GM19455 (cell line): ENCODE data around the gene MBLAC2.

ENCODE experiments used
- ATAC-seq: cut with Tn5 transposase; IDR thresholded peaks from one replicate; pipeline ENCODE4 v1.9.1; 2021; ENCODE audit not compliant: unreplicated experiment

The MBLAC2 gene

DNA sequence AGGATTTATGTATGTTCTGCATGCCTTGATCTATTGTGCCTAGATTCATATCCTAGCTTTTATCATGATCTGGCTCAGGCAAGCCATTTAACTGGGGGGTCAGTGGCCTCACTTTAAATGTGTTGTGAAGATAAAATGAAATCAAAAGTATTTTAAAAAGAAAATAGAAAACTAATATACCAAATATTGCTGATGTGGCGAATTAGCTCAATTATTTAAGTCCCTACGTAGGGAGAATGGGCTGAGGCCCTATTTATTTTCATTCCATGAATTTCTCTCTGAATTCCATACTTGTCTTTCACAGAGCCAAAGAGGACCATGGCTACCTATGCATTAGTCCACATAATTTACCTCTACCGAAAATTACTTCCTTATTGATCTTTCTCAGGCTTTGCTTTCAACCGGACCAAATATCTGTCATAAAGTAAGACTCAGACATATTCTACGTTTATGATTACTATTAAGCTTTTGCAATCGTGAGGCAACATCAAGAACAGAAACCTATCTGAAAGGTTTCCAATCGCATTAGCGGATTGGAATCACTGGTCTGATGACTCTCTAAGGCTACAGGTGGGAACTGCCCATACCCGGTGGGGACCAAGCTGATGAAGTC, 1.7 kb downstream of the MBLAC2 start:
- ATAC-seq = peak; percentile 6

DNA sequence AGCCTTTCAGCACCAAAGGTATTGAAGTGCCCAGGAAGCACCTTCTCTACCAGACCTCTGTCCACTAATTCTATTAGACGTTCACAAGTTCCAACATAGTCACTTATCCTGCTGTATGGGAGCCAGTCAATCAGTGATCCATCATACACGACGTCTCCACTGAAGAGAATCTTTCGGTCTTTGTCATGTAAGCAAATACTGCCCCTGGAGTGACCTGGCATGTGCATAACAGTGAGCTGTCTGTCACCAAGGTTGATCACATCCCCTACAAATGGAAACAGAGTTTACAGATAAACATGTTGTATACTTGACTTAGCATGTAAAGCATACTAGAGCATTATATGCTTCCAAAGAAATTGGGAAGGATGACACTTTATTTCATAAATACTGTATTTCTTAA, 13.3 kb downstream of the MBLAC2 start:
- ATAC-seq = no peak

DNA sequence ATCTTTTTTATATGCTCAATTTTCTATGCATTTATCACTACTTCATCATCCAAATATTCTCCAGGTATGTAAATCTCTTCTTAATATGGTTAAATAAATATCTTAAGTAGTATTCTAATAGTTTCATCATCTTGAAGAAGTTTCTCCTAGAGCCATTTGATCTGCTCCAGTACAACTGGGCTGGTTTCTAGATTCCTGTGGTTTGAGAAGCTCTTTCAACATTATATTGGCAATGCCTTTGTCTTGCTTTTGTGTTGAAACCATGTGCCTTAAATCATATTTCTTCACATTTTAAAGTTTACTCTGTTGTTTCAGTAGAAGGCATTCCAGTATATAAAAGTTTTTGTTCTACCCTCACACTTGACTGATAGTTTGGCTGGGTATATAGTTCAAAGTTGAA, 27.6 kb downstream of the MBLAC2 start:
- ATAC-seq = no peak

DNA sequence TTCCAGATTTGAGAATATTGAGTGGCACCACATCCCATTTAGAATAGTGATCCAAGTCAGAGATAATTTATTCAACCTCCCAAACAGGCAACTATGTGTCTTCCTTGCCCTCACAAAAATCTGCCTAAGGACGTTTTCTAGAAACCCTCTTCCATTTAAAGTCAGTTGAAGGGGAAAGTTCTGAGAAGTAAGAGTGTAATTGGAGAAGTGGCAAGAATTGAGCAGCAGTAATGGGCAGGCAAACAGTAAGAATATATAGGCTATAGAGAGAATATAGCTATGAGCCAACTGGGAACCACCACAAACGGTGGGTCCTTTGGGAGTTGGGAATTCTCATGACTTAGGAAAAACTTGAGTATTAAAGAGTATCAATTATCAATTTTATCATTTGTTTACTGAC, 33.9 kb downstream of the MBLAC2 start:
- ATAC-seq = no peak

DNA sequence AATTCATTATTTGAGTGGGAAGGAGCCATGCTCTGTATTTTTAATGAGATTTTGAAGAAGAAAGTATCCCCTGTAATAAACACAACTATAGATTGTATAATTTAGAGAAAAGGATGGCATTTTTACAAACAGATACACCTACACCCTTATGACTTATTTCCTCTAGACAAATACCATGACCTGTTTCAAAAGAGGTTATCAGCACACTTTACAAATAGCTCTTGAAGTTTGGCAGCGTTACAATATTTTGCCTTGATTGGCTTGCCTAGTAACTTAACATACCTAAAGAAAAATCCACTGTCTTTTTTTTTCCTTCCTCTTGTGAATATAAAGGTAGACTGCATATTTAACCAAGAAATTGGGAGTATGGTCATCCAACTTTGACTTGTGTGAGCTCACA, 36.5 kb downstream of the MBLAC2 start:
- ATAC-seq = no peak

DNA sequence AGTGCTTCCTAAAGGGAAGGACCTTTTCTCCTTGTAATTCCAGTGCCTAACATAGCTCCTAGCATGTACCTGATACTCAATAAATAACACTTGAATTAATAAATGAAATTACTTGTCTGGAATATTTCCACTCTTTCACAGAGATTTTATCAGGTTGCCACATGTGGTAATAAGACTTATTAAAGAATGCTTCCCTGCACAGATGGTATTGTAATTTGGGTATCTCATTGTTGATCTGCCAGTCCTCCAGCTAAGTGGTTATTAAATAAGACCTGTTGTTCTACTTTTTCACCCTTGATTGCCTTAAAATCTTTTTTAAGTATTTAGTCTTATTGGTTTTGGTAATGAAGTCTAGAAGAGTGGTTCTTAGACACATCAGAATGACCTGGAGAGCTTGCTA, 36.9 kb downstream of the MBLAC2 start:
- no peak for ATAC-seq

DNA sequence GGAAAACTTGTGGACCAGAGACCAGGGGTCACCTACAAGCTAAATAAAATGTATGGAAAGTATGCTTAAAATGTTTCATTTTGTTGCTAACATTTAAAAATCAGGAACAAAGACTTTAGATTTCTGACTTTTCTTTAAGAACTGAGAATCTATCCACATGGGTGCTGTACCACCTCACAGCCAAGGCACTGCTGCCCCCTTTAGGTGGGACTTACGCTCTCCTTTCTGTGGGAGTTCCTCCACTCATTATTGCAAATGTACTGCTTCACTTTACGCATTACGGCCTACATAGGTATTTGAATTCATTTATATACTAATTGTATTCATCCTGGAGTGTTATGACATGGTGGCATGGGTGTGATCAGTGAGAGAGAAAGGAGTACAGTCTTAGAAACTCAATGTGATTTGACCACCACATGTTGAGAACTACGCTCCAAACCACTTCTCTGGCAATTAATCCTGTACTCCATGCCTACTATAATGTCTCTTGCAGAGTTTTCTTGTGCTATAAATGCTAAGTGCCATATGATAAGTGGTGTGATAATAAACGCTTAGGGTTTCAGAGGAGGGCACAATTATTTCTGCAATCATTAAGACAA, 40.4 kb downstream of the MBLAC2 start:
- ATAC-seq = no peak

DNA sequence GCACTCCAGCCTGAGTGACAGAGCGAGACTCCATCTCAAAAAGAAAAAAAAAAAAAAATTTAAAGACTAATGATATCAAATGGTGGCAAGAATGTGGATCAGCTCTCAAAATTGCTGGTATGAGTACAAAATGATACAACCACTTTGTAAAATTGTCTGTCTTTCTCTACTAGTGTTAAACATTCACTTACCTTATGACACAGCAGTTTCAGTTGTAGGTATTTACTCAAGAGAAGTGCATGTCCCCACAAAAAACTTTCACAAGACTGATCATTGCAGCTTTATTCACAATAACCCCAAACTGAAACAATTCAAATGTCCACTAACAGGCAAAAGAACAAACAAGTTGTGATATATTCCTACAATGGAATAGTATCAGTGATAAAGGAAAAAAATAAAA, 50.3 kb downstream of the MBLAC2 start:
- no peak for ATAC-seq

DNA sequence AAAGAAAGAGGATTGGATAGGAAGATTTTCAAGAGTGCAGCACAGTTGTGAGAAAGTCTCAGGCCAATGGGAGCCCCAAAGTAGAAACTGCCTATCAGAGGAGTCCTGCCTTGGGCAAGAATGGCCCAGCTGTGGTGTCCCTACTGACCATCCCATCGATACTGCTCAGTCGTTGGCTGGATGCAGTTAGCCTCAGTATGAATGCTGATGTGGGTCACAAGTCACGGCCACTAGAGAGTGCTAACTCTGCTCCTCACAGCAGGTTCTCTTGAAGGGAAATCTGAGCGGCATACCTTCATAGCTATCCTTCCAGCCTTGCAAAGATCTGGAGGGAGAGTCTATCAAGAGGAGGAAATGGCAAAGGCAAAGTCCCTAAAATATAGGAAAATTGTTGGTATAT, 53.4 kb downstream of the MBLAC2 start:
- no peak for ATAC-seq

DNA sequence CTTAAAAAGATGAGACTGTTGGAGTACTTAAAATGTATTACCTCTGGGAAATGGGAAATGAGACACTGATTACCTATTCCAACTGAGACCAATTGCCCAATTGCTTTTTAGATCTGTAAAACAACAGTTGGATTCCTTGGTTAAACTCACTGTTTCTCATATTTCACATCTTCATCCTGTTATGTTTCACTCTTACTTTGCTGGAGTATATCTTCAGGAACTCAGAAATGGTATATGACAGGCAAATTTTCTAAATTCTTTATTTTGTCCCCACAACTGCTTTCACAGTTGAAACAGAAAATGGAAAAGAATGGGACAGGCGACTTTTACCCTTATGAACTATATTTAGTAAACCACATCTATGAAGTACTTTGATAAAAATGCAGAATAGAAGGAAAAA, 56.4 kb downstream of the MBLAC2 start:
- no peak for ATAC-seq

DNA sequence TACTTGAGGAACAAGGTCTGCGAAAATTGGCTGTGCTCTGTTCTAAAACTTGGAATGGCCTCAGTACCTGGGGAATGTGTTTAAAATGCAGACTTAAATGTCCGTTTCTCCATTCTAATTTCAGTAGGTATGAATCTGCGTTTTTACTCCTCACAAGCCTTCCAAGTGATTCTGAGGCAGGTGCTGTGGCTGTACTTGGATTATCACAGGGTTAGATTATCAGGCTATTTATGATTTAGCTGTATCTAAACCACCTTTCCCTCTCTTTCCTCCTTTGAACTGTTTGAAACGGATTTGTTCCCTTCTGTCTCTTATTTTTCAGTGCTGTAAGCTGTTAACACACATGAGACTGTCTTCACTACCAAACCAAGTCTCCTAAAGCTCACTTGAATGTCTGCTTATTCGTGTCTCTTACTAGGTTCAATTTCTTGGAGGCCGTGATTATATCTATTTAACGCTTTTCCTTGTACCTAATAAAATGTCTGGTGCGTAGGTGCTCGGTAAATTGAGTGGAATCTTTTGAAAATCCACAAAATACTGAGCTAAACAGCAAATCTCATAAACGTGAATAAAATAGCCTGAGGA, 64.3 kb downstream of the MBLAC2 start:
- ATAC-seq = no peak

DNA sequence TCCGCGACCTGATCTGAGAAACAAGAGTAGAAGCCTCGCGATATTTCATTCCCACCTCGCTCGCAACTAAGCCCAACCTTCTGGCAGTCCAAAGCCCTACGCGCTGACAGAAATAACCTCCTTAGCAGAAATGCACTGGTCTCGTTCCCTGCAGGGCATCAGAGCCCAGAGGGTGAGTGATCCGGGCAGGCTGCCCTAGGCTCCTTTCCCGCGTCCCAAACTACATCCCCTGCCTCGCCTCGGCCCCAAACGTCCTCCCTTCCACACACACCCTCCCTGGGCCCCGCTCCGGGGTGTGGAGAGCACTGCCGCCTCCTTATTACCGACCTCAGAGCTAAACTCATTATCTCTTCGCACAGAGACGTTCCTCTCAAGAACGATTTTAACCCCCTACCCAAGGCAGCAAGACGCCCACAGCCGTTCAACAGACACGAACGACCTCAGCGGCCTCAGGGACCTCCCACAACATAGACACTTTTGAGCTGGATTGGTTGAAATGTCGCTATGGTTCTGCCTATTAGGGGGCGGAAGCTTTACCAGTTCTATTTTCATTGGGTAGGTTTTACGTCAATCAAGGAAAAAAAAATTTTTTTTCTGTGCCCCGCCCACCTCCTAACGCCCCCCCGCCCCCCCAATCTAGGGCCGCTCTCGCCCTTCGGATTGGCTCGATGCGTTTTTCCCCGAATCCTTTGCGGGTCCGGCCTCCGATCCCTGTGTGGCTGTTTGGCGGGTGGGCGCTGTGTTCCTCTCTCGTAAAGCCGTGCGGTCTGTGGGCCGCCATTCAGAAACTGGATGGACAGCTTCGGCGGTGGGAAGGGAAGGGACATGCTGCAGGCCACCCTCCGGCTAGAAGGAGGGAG, 65.0 kb downstream of the MBLAC2 start, which contains the start of gene CETN3:
CETN3 (minus strand) TSS at position 439 of the 860 bp plus-strand sequence; CDS start at position 344, 95 bp downstream.
- ATAC-seq = peak; percentile 96

DNA sequence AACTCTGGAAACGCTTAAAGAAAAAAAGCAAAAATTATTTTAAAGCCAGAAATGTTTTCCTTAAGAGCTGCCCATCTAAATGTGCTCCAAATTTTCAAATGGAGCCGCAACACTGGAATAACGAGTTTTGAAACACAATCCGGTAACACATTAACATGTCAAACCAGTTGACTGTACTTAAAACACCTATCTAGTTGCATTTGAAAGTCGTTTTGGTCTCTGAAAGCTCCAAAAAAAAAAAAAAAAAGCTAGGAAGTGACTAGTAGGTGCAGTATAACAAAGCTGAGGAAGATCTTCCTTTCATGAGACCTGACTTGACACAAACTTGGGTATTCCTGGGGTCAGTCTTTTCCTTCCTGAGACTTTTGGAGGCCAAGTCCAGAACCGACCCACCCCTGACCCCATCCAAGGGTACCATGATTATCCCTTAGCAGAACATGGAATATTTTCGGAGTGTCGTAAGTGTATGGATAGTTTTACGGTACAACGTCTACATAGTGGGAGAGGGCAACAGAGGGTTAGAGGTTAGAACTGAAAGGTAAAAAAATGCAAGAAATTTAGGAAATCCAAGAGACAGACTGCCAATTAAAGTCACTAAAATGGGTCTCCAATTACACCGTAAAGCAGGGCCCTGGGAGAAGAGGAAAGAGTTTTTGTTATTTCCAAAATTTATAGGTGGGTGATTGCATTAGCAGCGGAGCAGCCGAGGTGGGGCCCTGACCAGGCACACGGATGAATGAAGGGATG, 65.8 kb downstream of the MBLAC2 start:
- peak; percentile 2 for ATAC-seq
